Astrocyte of the hippocampus (primary cell): Measurements from ENCODE around the gene CD151.

Source experiments
- DNase-seq: peaks from one replicate; pipeline ENCODE4 v3.0.0; 2011; ENCODE audit warnings: low read depth, low spot score

Gene CD151

DNA sequence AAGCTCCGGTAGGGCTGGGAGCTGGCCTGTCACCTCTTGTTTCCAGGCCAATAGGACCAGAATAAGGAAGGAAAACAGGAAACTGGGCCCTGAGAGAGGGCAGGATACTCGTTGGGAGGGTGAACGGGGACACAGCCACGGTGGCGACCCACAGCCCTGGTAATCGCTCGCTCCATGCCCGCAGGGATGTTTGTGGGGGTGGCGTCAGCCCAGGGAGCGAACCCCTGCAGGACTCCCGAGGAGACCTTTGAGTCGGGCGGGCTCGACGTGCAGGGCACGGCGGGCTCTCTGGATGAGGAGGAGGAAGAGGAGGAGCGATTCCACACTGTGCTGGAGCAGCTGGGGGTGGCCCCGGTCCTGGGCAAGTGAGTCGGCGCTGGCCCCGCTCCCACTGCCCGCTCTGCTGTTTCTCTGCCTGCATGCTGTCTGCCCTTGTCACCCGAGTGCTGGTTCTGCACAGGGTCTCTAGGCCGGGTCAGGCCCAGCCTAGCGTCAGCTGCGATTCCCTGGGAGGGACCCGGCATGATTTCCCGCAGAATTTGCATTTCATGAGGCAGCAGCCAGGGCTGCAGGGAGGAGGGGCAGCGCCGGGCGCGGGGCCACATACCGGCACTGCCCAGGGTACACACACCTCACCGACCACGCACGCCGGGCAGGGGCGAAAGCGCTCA lies 3.4 kb upstream of the CD151 start:
- peak; percentile 76 for DNase-seq

DNA sequence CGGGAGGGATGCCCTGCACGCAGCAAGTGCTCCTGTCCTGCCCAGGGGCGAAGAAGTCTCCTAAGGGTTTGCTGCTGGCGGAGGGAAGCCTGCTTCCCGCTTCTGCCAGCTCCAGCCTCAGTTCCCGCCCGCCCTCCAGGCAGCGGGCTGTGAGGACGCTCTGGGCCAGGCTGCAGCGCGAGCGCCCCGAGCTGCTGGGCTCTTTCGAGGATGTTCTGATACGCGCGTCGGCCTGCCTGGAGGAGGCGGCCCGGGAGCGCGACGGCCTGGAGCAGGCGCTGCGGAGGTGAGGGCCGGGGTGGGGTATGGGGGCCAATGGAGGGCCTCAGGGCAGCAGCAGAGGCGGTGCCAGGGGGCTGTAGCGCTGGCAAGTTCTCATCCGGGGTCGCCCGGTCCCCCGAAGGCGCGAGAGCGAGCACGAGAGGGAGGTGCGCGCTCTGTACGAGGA lies 2.9 kb upstream of the CD151 start:
- no peak for DNase-seq

DNA sequence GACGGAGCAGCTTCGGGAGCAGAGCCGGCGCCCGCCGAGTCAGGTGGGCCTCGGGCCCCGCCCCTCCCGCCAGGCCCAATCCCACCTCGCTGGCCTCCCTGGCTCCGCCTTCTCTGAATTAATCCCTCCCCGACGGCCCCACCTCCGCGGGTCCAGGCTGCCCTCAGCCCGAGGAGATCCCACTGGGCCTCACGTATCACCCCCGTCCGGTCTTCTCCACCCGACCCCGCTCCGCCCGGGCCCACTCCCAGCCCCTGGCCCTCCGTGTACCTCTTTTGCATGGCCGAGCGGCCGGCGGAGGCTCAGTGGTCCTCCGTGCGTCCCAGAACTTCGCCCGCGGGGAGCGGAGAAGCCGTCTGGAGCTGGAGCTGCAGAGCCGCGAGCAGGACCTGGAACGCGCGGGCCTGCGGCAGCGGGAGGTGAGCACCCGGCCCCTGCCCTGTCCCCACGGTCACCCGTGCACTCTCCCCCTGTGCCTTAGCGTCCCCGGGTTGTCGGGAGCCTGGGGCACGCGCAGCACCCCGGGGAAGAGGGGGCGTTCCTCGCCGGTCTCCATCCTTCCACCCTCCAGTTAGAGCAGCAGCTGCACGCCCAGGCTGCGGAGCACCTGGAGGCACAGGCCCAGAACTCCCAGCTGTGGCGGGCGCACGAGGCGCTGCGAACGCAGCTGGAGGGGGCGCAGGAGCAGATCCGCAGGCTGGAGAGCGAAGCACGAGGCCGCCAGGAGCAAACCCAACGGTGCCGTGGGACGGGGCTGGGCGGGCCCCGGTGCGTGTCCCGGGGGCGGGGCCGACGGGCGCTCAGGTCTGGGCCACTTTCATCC lies 2.2 kb upstream of the CD151 start:
- DNase-seq, result peak; percentile 91

DNA sequence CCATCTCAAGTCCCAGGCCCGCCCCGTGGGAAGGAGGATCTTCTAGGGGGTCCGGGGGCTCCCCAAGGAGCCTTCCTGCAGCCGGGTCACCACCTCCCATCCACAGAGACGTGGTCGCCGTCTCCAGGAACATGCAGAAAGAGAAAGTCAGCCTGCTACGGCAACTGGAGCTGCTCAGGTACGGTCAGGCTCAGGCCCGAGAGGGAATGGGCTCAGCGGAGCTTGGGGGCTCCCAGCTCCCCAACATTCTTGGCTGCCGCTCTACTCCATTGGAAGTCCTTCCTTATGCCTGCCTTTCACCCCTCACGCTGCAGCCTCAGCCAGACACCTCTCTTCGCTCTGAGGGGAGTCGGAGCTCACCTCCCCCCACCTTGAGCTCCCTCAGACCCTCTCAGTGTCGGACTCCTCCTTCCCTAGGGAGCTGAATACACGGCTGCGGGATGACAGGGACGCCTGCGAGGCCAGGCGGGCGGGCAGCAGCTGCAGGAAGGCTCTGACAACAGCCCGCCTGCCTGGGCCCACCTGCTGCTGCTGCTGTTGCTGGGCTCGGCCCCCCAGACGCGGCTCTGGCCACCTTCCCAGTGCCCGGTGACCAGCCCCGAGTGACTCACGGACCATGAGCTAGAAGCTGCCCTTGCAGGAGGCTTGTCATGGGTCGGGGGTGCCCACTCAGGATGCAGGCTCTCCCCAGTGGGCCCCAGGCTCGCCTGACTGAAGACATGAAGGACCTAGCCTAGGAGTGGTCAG lies 1.5 kb upstream of the CD151 start:
- peak; percentile 83 for DNase-seq

DNA sequence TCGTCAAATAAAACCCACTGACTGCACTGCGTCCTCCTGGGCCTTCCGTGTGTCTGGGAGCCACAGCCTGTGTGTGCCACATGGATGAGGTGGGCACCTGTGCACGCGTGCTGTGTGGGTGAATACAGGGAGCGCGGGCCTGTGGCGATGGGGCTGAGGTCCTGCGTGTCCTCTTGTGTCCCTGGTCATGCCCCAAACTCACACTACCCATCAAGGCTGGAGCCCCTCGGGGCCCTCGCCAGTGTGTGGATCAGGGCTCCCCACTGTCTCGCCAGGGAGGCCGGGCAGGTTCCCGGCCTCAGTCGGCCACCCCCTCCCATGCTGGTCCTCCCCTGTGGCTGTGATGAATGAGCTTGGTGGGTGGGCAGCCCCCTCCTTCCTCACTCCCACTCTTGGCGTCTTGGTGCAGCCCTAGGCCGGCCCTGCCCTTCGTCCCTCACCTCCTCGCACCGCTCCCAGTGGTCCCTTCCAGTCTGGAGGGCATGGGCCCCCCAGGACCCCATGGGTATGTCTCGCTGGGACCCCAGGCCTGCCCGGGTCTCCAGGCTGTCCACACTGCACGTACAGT lies 707 bp upstream of the CD151 start:
- DNase-seq, result no peak

DNA sequence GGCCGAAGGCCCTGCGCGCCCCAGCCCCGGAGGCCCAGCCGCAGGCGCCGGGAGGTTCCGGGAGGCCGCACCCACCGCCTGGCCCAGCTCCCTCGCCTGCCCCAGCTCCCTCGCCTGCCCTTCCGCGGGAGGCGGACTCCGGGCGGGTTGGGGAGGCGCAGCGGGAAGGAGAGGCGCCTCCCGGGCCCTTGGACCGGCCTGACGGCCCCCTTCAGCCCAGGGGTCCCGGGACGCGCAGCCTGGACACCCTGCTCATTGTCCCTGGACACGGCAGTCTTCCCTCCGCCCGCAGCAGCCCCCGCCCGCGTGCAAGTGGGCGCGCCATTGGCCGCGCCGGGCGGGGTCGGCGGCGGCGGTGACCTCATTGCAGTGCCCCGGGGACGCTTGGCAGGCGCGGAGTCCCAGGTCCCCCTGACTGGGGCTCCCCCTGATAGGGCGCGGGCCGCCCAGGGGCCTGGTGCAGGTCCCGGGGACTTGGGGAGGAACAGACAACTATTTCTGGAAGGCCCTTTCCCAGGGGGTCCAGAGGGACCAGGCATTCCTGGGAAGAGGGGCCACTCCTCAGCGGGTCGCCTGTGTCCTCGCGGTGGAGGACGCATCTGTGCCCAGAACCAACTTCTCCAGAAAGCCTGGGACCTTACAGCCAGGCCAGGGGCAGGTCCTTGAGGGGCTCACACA lies 501 bp downstream of the CD151 start:
- DNase-seq, result peak; percentile 78

DNA sequence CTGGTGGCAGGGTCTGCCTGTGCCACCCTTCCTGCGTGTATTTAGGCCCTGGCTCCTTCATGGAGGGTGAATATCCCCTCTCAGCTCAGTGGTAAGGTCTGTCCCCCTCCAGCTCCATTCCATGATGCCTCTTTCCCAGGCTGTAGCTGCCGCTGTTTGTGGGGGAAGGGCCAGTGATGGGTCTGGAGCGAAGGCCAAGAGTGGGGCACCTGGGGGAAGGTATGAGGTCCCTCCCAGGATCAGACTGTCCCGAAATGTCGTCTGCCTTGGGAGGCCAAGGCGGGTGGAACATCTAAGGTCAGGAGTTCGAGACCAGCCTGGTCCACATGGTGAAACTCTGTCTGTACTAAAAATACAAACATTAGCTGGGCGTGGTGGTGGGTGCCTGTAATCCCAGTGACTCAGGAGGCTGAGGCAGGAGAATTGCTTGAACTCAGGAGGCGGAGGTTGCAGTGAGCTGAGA lies 1.1 kb downstream of the CD151 start:
- peak; percentile 40 for DNase-seq

DNA sequence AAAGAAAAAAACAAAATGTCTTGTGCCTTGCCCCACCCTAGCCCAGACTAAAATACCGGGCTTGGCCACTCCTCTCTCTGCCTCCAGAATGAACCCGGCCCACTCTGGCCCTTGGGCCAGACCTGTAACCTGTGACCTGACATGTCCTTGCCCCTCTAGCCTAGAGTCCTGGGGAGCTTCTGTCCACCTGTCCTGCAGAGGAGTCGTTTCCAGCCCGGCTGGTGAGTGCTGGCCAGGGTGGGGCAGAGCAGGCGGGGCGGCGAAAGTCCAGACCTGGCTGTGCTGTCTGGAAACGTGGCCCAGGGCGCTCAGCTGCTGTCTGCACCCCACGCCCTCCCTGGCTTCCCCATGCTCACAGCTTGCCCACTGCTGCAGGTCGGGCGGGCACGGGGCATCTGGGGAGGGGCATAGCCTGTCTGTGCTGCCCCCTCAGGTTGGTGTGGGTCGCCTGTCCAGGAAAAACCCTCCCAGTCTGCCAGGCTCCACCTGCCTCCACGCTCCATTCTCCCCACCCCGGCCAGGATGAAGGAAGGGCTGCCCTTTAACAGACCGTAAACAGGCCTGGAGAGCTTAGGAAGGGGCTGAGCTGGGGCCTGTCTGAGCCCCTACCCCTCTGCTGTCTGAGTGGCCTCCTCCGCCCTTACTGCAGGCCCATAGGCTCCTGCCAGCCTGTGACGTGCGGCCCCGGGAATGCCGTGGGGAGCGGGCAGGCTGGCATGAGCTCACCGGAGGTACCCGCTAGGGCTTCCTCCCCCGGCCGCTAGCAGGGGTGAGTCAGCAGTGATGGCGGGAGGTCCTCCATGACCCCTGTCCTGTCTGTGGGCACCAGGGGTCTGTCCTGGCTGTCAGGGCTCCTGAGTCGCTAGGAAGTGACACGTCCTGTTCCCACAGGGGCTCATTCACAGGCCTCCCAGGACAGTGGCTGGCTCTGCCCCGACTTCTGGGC lies 1.9 kb downstream of the CD151 start:
- DNase-seq, result peak; percentile 95

DNA sequence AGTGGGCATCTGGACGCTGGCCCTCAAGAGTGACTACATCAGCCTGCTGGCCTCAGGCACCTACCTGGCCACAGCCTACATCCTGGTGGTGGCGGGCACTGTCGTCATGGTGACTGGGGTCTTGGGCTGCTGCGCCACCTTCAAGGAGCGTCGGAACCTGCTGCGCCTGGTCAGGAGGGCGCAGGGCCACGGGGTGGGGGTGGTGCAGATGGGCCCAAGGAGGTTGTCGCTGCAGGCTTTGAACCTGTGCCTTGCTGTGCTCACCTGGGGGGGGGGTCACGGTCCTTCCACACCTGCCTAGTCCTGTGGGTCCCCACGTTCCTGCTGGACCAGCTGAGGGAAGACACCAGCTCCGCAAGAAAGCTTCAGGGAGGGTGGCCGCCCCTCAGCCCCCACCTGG lies 3.5 kb downstream of the CD151 start:
- no peak for DNase-seq

DNA sequence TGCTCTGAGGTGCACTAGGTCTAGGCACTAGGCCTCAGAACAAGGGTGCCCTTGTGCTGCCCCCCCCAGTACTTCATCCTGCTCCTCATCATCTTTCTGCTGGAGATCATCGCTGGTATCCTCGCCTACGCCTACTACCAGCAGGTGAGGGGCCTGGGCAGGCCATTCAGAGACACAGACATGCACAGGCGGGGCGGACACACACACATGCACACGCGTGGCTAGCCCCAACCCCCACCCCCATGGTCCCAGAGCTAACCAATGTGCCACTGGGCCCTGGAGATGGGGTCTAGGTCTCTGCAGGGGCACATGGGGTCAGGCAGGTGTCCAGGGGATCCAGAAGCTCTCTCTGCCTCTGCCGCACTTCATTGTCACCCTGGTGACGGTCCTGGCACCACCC lies 3.9 kb downstream of the CD151 start:
- DNase-seq, result no peak

DNA sequence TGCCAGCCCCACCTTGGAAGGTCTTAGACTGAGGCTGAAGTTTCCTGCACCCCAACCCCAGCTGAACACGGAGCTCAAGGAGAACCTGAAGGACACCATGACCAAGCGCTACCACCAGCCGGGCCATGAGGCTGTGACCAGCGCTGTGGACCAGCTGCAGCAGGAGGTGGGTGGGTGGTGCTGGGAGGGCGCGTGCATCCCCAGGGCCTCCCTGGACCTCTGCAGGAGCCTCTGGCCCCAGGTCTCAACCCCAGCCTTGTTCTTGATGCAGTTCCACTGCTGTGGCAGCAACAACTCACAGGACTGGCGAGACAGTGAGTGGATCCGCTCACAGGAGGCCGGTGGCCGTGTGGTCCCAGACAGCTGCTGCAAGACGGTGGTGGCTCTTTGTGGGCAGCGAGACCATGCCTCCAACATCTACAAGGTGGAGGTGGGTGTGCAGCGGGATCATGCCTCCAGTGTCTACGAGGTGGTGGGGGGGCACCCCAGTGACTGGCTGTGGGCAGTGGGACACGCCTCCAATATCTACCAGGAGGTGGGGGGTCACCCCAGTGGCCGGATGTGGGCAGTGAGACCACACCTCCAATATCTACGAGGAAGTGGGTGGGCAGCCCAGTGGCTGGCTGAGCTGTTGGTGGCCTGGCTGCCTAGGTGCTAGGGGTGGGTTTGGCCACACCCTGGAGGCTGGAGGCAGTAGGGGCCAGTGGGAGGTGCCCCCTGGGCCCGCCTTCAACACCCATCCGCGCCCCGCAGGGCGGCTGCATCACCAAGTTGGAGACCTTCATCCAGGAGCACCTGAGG lies 4.6 kb downstream of the CD151 start:
- no peak for DNase-seq

DNA sequence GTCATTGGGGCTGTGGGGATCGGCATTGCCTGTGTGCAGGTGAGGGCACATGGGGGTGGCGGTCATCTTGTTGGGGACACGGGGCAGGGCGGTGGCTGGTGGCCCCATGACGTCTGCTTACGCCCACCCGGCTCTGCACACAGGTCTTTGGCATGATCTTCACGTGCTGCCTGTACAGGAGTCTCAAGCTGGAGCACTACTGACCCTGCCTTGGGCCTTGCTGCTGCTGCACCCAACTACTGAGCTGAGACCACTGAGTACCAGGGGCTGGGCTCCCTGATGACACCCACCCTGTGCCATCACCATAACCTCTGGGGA lies 5.2 kb downstream of the CD151 start:
- no peak for DNase-seq

DNA sequence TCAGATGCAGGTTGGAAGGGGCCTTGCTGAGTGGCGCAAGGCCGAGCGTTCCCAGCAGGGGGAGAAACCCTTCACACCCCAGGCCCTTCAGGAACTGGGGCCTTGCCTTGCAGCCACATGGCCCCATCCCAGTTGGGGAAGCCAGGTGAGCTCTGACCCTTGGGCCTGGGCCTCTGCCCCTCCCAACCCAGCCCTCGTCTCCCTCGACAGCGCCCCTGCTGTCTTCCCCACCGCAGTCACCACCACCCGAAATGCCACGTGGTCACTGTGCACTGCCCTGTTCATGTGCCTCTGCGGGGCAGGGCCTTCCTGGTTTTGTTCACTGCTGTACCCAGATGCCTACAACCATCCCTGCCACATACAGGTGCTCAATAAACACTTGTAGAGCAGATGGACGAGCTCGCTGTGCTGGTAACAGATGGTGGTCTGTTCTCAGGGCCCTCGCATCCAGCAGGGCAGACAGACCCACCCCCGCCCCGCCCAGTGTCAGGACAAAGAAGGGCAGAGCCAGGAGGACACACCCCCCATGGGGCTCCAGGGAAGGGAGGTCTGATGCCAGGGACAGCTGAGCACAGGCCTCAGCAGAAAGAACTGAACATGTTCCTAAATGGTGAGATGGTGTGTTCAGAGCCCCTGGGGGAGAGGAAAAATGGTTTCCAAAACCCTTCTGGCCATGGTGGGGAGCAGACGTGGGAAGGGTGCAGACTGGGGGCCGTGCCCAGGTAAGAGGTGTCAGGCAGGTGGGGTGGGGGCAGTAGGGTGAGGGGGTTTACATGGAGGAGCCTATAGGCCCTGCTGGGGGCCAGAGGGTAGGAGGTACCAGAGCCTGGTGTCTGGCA lies 5.9 kb downstream of the CD151 start:
- DNase-seq, result peak; percentile 41

DNA sequence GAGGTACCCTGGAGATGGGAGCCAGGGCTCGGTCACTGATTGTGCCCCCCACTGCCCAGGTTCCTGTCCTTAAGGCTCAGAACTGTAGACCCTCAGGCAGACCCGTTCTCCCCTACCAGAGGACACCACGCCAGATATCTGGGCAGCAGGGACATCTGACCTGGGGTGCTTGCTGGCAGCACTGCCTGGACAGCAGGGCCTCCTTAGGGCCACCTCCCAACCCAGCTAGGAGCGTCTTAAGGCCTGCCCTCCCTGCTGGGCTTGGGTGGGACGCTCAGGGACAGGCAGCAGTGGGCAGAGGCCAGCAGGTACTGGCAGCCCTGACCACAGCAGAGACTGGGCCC lies 6.5 kb downstream of the CD151 start:
- DNase-seq, result no peak

DNA sequence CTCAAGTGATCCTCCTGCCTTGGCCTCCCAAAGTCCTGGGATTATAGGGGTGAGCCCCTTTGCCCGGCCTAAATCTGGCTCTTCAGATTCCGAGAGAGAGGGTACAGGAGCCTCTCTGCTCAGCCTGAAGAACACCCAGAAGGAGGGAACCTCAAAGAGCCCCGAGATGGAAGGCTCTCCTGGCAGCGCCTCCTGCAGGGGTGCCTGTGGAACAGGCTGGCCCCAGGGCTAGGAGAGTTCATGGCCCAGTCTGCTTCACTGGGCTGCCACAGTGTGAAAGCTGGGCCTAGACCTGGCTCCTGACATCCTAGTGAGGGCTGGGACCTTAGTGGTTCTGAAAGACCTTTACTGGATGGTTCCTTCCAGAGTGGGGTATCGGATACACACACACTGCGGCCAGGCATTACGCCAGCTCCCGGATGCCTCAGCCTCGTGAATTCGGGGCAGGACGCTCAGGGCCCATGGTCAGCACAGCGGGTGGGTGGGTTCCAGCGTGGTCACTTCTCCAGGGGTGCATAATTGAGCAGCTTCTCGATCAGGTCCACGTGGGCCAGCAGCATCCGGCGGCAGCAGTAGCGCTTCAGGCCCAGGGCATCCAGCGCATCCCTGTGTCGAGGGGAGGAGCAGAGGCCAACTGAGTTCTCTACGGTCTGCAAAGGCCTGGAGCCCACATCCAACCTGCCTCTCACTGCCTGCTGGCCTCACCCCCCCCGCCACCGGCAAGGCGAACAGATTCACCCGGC lies 7.3 kb downstream of the CD151 start:
- DNase-seq, result no peak

DNA sequence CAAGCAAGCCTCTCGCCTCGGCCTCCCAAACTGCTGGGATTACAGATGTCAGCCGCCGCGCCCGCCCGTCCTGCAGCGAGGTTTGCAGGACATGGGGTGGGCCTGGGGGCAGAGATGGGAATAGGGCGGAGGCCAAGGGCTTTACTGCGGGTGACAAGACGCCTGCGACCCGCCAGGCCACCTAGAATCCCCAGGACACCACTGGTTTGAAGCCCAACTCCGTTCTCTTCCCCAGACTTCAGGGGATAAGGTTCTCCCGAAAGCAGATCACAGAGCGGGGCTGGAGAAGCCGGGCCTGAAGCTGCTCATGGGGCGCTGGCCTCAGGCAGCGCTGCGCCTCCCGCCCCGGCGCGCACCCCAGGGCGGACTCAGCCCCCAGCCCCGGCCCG lies 9.2 kb downstream of the CD151 start:
- DNase-seq, result no peak

DNA sequence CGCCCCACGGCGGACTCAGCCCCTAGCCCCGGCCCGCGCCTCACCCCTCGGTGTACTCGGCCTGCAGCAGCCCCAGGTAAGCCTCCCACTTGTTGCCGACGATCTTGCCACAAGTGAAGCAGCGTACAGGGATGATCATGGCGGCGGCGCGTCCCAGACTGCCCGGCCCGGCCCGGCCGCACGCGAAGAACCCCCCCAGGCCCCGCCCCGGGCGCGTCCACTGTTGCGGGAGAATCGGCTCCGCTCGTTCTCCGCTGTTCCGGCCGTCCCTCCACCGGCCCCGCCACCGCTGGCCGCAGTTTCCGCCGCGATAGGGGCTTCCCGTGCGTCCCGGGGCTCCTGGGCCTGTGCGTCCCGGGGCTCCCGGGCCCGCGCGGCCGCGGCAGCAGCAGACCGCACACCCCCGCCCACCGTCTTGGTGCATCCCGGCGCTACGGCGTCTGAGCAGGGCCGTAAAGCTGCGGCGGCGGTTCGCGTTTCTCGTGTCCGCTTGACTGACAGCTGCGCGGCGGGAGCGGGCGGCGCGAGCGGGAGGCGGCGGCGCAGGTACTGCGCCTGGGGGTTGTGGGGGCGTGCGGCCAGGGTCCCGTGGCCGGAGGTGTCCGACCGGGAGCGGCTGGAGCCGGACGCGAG lies 9.7 kb downstream of the CD151 start, which contains the start of the genes POLR2L and TSPAN4:
TSS of gene POLR2L (minus strand) at position 160 of the 633 bp plus-strand sequence. CDS start at position 139, 21 bp downstream.
TSS of gene TSPAN4 (plus strand) at position 483 of the 633 bp plus-strand sequence. CDS start 7,453 bp downstream, outside the sequence.
- peak; percentile 96 for DNase-seq
